SK-N-SH (cell line): Measurements from ENCODE around the gene CATSPERD. TPM values are rescaled to one million over a fixed set of nuclear protein-coding genes. Genes with fewer than 3 reads are reported as not detected.

ENCODE experiments used
- CTCF ChIA-PET: fragments of 300-600, 350-600 bp; formaldehyde crosslinking; extraction: SDS; loops from one replicate; lab custom pipeline; 2021; lab: Yijun Ruan, JAX
- POLR2A ChIA-PET: fragments of 350-600 bp; sonication (Branson Sonifier 250); formaldehyde crosslinking; extraction: SDS; loops from one replicate; lab custom pipeline; 2020; ENCODE audit warnings: antibody characterized with exemption, inconsistent platforms; lab: Yijun Ruan, JAX
- DNase-seq: peaks from one replicate; pipeline ENCODE4 v3.0.0; 2012
- H2AFZ ChIP-seq: fragments of 200-600 bp; sonication (generic); 2 replicates; pipeline ENCODE4 v1.8.1; 2016; ENCODE audit warnings: antibody characterized with exemption, mild to moderate bottlenecking, low read depth
- H3F3A ChIP-seq: fragments of 200-600 bp; sonication (generic); replicated peaks from 2 replicates; pipeline ENCODE3; 2016; ENCODE audit warnings: antibody characterized with exemption, mild to moderate bottlenecking; ENCODE audit not compliant: insufficient read depth
- H3K27ac ChIP-seq, 2 experiments: fragments of 200-500 bp in 1 of 2; fragments of 200-600 bp in 1 of 2; sonication (Bioruptor generic) in 1 of 2; sonication (generic), shearing (Covaris generic) in 1 of 2; 2 replicates each; pipeline versions ENCODE4 v1.5.1 to v1.6.1; 2014 to 2016; ENCODE audit warnings: low read depth in 2 of 2, inconsistent platforms in 1 of 2, low read length in 1 of 2, mild to moderate bottlenecking in 1 of 2, mixed read lengths in 1 of 2
- H3K27me3 ChIP-seq: fragments of 200-600 bp; sonication (generic), shearing (Covaris generic); 2 replicates; pipeline ENCODE4 v1.6.1; 2016; ENCODE audit warnings: mixed run types; ENCODE audit not compliant: insufficient read depth
- H3K36me3 ChIP-seq, 2 experiments: fragments of 200-500 bp in 1 of 2; fragments of 200-600 bp in 1 of 2; sonication (Bioruptor generic) in 1 of 2; sonication (generic) in 1 of 2; replicated peaks in 1 of 2; 2 replicates each; pipeline versions ENCODE3 to v1.5.1; 2014 to 2016; ENCODE audit warnings: low read length in 1 of 2, mild to moderate bottlenecking in 1 of 2; ENCODE audit not compliant: insufficient read depth in 2 of 2, control insufficient read depth in 1 of 2
- H3K4me1 ChIP-seq, 2 experiments: fragments of 200-500 bp in 1 of 2; fragments of 200-600 bp in 1 of 2; sonication (Bioruptor generic) in 1 of 2; sonication (generic), shearing (Covaris generic) in 1 of 2; 2 replicates each; pipeline versions ENCODE4 v1.5.1 to v1.6.1; 2014 to 2016; ENCODE audit warnings: low read depth in 1 of 2, low read length in 1 of 2, mixed run types in 1 of 2; ENCODE audit not compliant: insufficient read depth in 2 of 2, control insufficient read depth in 1 of 2
- H3K4me2 ChIP-seq: fragments of 200-600 bp; sonication (generic), shearing (Covaris generic); 2 replicates; pipeline ENCODE4 v1.6.1; 2017; ENCODE audit warnings: mixed run types
- H3K4me3 ChIP-seq, 2 experiments: fragments of 200-500 bp in 1 of 2; fragments of 200-600 bp in 1 of 2; sonication (Bioruptor generic) in 1 of 2; sonication (generic), shearing (Covaris generic) in 1 of 2; 2 replicates each; pipeline versions ENCODE4 v1.5.1 to v1.8.1; 2014 to 2016; ENCODE audit warnings: low read depth in 2 of 2, inconsistent platforms in 1 of 2, low read length in 1 of 2, mild to moderate bottlenecking in 1 of 2, mixed read lengths in 1 of 2, moderate library complexity in 1 of 2
- H3K79me2 ChIP-seq: fragments of 200-600 bp; sonication (generic); 2 replicates; pipeline ENCODE4 v1.8.1; 2017; ENCODE audit warnings: mild to moderate bottlenecking; ENCODE audit not compliant: insufficient read depth
- H3K9ac ChIP-seq: fragments of 200-600 bp; sonication (generic); 2 replicates; pipeline ENCODE4 v1.6.1; 2017; ENCODE audit warnings: mixed run types
- H3K9me2 ChIP-seq: fragments of 200-600 bp; sonication (generic); 2 replicates; pipeline ENCODE4 v1.6.1; 2017; ENCODE audit warnings: mixed run types
- H3K9me3 ChIP-seq: fragments of 200-600 bp; sonication (generic); 2 replicates; pipeline ENCODE4 v1.6.1; 2017; ENCODE audit warnings: mixed run types, mild to moderate bottlenecking, moderate library complexity
- H4K20me1 ChIP-seq: fragments of 200-600 bp; sonication (generic); 2 replicates; pipeline ENCODE4 v1.6.1; 2017; ENCODE audit warnings: mild to moderate bottlenecking, mixed run types; ENCODE audit not compliant: insufficient read depth
- ELF1 ChIP-seq: IDR thresholded peaks from 2 replicates; pipeline ENCODE4 v1.4.0; 2012
- EP300 ChIP-seq, 2 experiments: IDR thresholded peaks; 2 replicates each; pipeline versions ENCODE4 v1.4.0 to v1.6.1; 2012; ENCODE audit warnings: borderline replicate concordance in 1 of 2, low read depth in 1 of 2, low read length in 1 of 2
- EZH2phosphoT487 ChIP-seq: fragments of 200-600 bp; sonication (generic); IDR thresholded peaks from 2 replicates; pipeline ENCODE4 v1.6.1; 2017; ENCODE audit warnings: low read depth, mixed run types, mild to moderate bottlenecking, antibody characterized with exemption, moderate library complexity, borderline replicate concordance
- FOSL2 ChIP-seq: IDR thresholded peaks from 2 replicates; pipeline ENCODE4 v1.4.0; 2012; ENCODE audit warnings: low read depth, mild to moderate bottlenecking, moderate library complexity, borderline replicate concordance
- FOXJ3 ChIP-seq: sonication (generic); formaldehyde crosslinking; IDR thresholded peaks from 2 replicates; pipeline ENCODE4 v1.5.1; 2020; ENCODE audit warnings: mild to moderate bottlenecking, missing genetic modification reagents
- MEF2A ChIP-seq: IDR thresholded peaks from 2 replicates; pipeline ENCODE4 v1.4.0; 2012; ENCODE audit warnings: low read depth, borderline replicate concordance
- MXI1 ChIP-seq: IDR thresholded peaks from 2 replicates; pipeline ENCODE4 v1.6.1; 2012; ENCODE audit warnings: mild to moderate bottlenecking, low read depth, low read length, improper control_type of control experiment
- NFIC ChIP-seq: IDR thresholded peaks from 2 replicates; pipeline ENCODE4 v1.4.0; 2012; ENCODE audit warnings: borderline replicate concordance
- NRF1 ChIP-seq: IDR thresholded peaks from 2 replicates; pipeline ENCODE4 v1.6.1; 2012; ENCODE audit warnings: low read depth, mild to moderate bottlenecking, low read length
- RFX5 ChIP-seq: IDR thresholded peaks from 2 replicates; pipeline ENCODE4 v1.6.1; 2012; ENCODE audit warnings: mild to moderate bottlenecking, improper control_type of control experiment, low read length
- SIN3A ChIP-seq: IDR thresholded peaks from 2 replicates; pipeline ENCODE4 v1.6.1; 2012; ENCODE audit warnings: low read depth, mild to moderate bottlenecking, low read length, moderate library complexity, borderline replicate concordance
- SMC3 ChIP-seq: IDR thresholded peaks from 2 replicates; pipeline ENCODE4 v1.6.1; 2012; ENCODE audit warnings: low read depth, low read length, improper control_type of control experiment
- TCF12 ChIP-seq: IDR thresholded peaks from 2 replicates; pipeline ENCODE4 v1.4.0; 2012
- TEAD4 ChIP-seq: IDR thresholded peaks from 2 replicates; pipeline ENCODE4 v1.4.0; 2012; ENCODE audit warnings: mild to moderate bottlenecking, borderline replicate concordance; ENCODE audit not compliant: insufficient read depth
- WGBS: methylation state at CpG from one replicate; pipeline ENCODE4 v1.1.6; 2017; ENCODE audit warnings: low lambda C conversion rate; 5-methylcytosine and 5-hydroxymethylcytosine counted together
- polyA plus RNA-seq, 3 experiments: library from polyadenylated mRNA; depleted of rRNA; stranded (reverse); fragments of >200 nt; gene quantifications; 2 replicates each; pipeline ENCODE4 v1.2.3, GENCODE V29; 2012
- TF ChIP-seq, protein P1 (sequence below): IDR thresholded peaks from 2 replicates; pipeline ENCODE4; 2012
- TF ChIP-seq, protein P2 (sequence below): IDR thresholded peaks from 2 replicates; pipeline ENCODE4 v1.6.1; 2012; ENCODE audit warnings: mild to moderate bottlenecking, low read depth, low read length, moderate library complexity
- TF ChIP-seq, protein P3 (sequence below): IDR thresholded peaks from 2 replicates; pipeline ENCODE4 v1.4.0; 2012; ENCODE audit warnings: low read depth, borderline replicate concordance
- TF ChIP-seq, protein P4 (sequence below): IDR thresholded peaks from 2 replicates; pipeline ENCODE4 v1.4.0; 2012; ENCODE audit warnings: low read depth, borderline replicate concordance
- TF ChIP-seq, protein P5 (sequence below): fragments of 150-350 bp; IDR thresholded peaks from 2 replicates; pipeline ENCODE4 v1.6.1; 2017; ENCODE audit warnings: antibody characterized with exemption, low read length, low read depth, borderline replicate concordance

Gene CATSPERD
- polyA plus RNA-seq, 1 of the 3 experiments (the other 2 are of a cell fraction), result not detected

DNA sequence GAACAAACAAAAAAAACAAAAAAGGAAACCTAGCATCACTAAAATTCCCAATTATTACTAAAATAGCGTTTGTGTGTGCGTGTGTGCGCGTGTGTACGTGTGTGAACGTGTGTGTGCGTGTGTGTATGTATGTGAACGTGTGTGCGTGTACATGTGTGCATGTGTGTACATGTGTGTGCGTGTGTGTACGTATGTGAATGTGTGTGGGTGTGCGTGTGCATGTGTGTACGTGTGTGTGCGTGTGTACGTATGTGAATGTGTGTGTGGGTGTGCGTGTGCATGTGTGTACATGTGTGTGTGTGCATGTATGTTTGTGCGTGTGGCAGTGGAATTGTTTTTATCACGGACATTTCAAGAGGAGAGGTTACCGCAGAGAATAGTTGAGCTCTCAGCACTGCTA lies 21.6 kb downstream of the CATSPERD start:
- H3K27me3 ChIP-seq, result peaks cover 14% of the 10 kb centered on the region; the same call in 1 of the 2 replicates
- H3F3A ChIP-seq, result no peaks in the 10 kb centered on the region
- TF ChIP-seq ELF1, result no peak
- no peak for TF ChIP-seq TCF12
- TF ChIP-seq FOXJ3 (CRISPR knock-in tag), result no peak
- no peak for TF ChIP-seq EP300 (IDR thresholded peaks at IDR 0.05; ENCODE audit: borderline replicate concordance in 1 of 2, low read depth in 1 of 2, low read length in 1 of 2)
- ChIA-PET POLR2A (no interaction called here), CTCF (interaction anchor here (1.2 kb wide), 1 partner anchor 10 kb away, joined by 3 read pairs; no protein-coding TSS in a partner anchor)
- no peaks in the 10 kb centered on the region for H3K36me3 ChIP-seq
- no peaks in the 10 kb centered on the region for H4K20me1 ChIP-seq
- H3K4me3 ChIP-seq, result no peak overlapping the region
- H2AFZ ChIP-seq, result no peak overlapping the region
- H3K9me3 ChIP-seq, result no peaks in the 10 kb centered on the region
- no peak overlapping the region for H3K9ac ChIP-seq
- H3K27ac ChIP-seq, result no peak overlapping the region
- no peaks in the 10 kb centered on the region for H3K4me1 ChIP-seq
- no peaks in the 10 kb centered on the region for H3K79me2 ChIP-seq
- H3K4me2 ChIP-seq, result no peak overlapping the region
- no peak for DNase-seq
- WGBS, result 67% methylated on average over 19 of the region's 19 CpGs
- H3K9me2 ChIP-seq, result no peaks in the 10 kb centered on the region

DNA sequence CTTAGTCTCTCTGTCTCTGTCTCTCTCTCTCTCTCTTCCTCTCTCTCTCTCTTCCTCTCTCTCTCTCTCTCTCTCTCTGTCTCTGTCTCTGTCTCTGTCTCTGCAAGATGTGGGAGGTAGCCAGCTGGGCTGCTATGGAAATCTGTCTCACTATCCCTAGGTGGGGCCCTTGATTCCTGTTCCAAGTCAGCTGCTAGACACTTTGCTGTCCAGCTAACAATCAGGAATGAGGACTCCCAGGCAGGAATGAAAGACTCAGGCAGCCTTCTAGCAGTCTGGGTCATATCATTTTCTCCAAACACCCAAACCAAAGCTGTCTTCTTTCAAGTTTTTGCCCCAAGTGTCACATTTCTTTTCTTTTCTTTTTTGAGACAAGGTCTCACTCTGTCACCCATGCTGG lies 23.2 kb downstream of the CATSPERD start:
- no peak overlapping the region for H3K9ac ChIP-seq
- no peaks in the 10 kb centered on the region for H3K36me3 ChIP-seq
- no peaks in the 10 kb centered on the region for H3F3A ChIP-seq
- no peaks in the 10 kb centered on the region for H3K79me2 ChIP-seq
- H3K4me2 ChIP-seq, result no peak overlapping the region
- H3K27me3 ChIP-seq, result peaks cover 14% of the 10 kb centered on the region; the same call in 1 of the 2 replicates
- no peak overlapping the region for H3K27ac ChIP-seq
- no peaks in the 10 kb centered on the region for H3K4me1 ChIP-seq
- POLR2A ChIA-PET, result no interaction called here
- H3K9me2 ChIP-seq, result no peaks in the 10 kb centered on the region
- no peak for DNase-seq
- no peaks in the 10 kb centered on the region for H4K20me1 ChIP-seq
- CTCF ChIA-PET, result interaction anchor here (0.9 kb wide), 1 partner anchor 23 kb away, joined by 4 read pairs; the partner anchor contains the start of genes CATSPERD and LONP1
- no peak overlapping the region for H2AFZ ChIP-seq
- H3K4me3 ChIP-seq, result no peak overlapping the region
- H3K9me3 ChIP-seq, result no peaks in the 10 kb centered on the region
- TF ChIP-seq NRF1 (no peak), RFX5 (no peak), SMC3 (no peak), EP300 (IDR thresholded peaks at IDR 0.05; ENCODE audit: borderline replicate concordance in 1 of 2, low read depth in 1 of 2, low read length in 1 of 2) (no peak), SIN3A (no peak), TCF12 (no peak), MEF2A (no peak), NFIC (no peak), TEAD4 (no peak), MXI1 (no peak), EZH2phosphoT487 (no peak), FOSL2 (no peak)
- TF ChIP-seq, protein P1, sequence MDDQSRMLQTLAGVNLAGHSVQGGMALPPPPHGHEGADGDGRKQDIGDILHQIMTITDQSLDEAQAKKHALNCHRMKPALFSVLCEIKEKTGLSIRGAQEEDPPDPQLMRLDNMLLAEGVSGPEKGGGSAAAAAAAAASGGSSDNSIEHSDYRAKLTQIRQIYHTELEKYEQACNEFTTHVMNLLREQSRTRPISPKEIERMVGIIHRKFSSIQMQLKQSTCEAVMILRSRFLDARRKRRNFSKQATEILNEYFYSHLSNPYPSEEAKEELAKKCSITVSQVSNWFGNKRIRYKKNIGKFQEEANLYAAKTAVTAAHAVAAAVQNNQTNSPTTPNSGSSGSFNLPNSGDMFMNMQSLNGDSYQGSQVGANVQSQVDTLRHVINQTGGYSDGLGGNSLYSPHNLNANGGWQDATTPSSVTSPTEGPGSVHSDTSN, result no peak
- TF ChIP-seq, protein P2, sequence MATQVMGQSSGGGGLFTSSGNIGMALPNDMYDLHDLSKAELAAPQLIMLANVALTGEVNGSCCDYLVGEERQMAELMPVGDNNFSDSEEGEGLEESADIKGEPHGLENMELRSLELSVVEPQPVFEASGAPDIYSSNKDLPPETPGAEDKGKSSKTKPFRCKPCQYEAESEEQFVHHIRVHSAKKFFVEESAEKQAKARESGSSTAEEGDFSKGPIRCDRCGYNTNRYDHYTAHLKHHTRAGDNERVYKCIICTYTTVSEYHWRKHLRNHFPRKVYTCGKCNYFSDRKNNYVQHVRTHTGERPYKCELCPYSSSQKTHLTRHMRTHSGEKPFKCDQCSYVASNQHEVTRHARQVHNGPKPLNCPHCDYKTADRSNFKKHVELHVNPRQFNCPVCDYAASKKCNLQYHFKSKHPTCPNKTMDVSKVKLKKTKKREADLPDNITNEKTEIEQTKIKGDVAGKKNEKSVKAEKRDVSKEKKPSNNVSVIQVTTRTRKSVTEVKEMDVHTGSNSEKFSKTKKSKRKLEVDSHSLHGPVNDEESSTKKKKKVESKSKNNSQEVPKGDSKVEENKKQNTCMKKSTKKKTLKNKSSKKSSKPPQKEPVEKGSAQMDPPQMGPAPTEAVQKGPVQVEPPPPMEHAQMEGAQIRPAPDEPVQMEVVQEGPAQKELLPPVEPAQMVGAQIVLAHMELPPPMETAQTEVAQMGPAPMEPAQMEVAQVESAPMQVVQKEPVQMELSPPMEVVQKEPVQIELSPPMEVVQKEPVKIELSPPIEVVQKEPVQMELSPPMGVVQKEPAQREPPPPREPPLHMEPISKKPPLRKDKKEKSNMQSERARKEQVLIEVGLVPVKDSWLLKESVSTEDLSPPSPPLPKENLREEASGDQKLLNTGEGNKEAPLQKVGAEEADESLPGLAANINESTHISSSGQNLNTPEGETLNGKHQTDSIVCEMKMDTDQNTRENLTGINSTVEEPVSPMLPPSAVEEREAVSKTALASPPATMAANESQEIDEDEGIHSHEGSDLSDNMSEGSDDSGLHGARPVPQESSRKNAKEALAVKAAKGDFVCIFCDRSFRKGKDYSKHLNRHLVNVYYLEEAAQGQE, result no peak
- TF ChIP-seq, protein P3, sequence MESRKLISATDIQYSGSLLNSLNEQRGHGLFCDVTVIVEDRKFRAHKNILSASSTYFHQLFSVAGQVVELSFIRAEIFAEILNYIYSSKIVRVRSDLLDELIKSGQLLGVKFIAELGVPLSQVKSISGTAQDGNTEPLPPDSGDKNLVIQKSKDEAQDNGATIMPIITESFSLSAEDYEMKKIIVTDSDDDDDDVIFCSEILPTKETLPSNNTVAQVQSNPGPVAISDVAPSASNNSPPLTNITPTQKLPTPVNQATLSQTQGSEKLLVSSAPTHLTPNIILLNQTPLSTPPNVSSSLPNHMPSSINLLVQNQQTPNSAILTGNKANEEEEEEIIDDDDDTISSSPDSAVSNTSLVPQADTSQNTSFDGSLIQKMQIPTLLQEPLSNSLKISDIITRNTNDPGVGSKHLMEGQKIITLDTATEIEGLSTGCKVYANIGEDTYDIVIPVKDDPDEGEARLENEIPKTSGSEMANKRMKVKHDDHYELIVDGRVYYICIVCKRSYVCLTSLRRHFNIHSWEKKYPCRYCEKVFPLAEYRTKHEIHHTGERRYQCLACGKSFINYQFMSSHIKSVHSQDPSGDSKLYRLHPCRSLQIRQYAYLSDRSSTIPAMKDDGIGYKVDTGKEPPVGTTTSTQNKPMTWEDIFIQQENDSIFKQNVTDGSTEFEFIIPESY, result no peak
- TF ChIP-seq, protein P4, sequence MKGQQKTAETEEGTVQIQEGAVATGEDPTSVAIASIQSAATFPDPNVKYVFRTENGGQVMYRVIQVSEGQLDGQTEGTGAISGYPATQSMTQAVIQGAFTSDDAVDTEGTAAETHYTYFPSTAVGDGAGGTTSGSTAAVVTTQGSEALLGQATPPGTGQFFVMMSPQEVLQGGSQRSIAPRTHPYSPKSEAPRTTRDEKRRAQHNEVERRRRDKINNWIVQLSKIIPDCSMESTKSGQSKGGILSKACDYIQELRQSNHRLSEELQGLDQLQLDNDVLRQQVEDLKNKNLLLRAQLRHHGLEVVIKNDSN, result no peak
- TF ChIP-seq, protein P5, sequence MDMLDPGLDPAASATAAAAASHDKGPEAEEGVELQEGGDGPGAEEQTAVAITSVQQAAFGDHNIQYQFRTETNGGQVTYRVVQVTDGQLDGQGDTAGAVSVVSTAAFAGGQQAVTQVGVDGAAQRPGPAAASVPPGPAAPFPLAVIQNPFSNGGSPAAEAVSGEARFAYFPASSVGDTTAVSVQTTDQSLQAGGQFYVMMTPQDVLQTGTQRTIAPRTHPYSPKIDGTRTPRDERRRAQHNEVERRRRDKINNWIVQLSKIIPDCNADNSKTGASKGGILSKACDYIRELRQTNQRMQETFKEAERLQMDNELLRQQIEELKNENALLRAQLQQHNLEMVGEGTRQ, result no peak
